ENCODE measurements around the gene CDADC1. TPM values are rescaled to one million over a fixed set of nuclear protein-coding genes. Genes with fewer than 3 reads are reported as not detected.

The CDADC1 gene
- total and polyA plus RNA-seq, 11 donors = 2.8 to 10.8 (median 10.2) TPM

- no peaks in the 10 kb centered on the region for H3K9me3 ChIP-seq
- WGBS, 4 donors = 88 to 100% (median 98%) methylated on average over 2 of the region's 2 CpGs
- H3K27me3 ChIP-seq = no peaks in the 10 kb centered on the region
- H3K4me3 ChIP-seq = no peak overlapping the region
- no peak for TF ChIP-seq CTCF (IDR thresholded peaks at IDR 0.05)
- no peak for TF ChIP-seq POLR2A (IDR thresholded peaks at IDR 0.05)
- intact Hi-C loops (cut with DNase I) = loop anchor here in 1 of 10 donors (5.0 kb wide), 1 partner anchor 311 kb away; no protein-coding TSS in a partner anchor
- DNase-seq (no peak), ATAC-seq (no peak)
- peaks cover 0 to 13% (median 6%) of the 10 kb centered on the region in 12 donors for H3K4me1 ChIP-seq
- H3K36me3 ChIP-seq = peaks cover 0 to 10% (median 0%) of the 10 kb centered on the region in 9 donors
- H3K27ac ChIP-seq = no peak overlapping the region
Observed at GRCh38 chr13:49296659-49297058, 48.9 kb downstream of the CDADC1 start.

DNA sequence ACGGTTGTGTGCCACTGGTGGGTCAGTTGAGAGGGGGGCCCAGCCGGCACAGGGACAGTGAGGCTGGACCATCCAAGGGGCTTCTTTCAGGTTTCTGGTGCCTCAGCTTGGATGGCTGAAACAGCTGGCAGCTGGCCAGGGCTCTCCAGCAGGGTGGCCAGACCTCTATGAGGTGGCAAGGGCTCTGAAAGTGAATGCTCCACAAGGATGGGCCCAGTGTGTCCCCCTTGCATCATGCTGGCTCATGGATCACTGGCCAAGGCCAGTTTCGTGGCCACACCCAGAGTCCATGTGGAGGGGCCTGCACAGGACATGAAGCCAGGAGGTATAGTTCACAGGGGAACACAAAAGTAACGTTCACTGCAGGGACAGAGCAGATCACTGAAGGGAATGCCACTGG lies 49.6 kb downstream of the CDADC1 start:
- 80 to 90% (median 86%) methylated on average over 3 to 4 of the region's 4 CpGs for WGBS, 4 donors
- ATAC-seq = no peak
- Histone ChIP-seq H3K27ac (peak overlapping the region in 1 of 12 donors; percentile 11), H3K36me3 (peaks cover 0 to 8% (median 0%) of the 10 kb centered on the region in 9 donors), H3K27me3 (no peaks in the 10 kb centered on the region), H3K4me3 (no peak overlapping the region), H3K4me1 (peaks cover 0 to 19% (median 9%) of the 10 kb centered on the region in 12 donors), H3K9me3 (no peaks in the 10 kb centered on the region)
- no peak for DNase-seq
- intact Hi-C loops (cut with DNase I) = loop anchor here in 1 of 10 donors (5.0 kb wide), 1 partner anchor 310 kb away; no protein-coding TSS in a partner anchor
- no peak for TF ChIP-seq CTCF (IDR thresholded peaks at IDR 0.05)
- TF ChIP-seq POLR2A (IDR thresholded peaks at IDR 0.05) = no peak

GRCh38 chr13:49298416-49298815 lies 50.7 kb downstream of the CDADC1 start:
- intact Hi-C loops (cut with DNase I) = loop anchor here in 1 of 10 donors (5.0 kb wide), 1 partner anchor 309 kb away; no protein-coding TSS in a partner anchor
- Histone ChIP-seq H3K27me3 (no peaks in the 10 kb centered on the region), H3K27ac (no peak overlapping the region), H3K9me3 (no peaks in the 10 kb centered on the region), H3K4me3 (no peak overlapping the region), H3K4me1 (peaks cover 0 to 20% (median 5%) of the 10 kb centered on the region in 12 donors), H3K36me3 (peaks cover 0 to 5% (median 0%) of the 10 kb centered on the region in 9 donors)
- no peak for DNase-seq
- ATAC-seq = no peak
- TF ChIP-seq CTCF (IDR thresholded peaks at IDR 0.05) (no peak), POLR2A (IDR thresholded peaks at IDR 0.05) (no peak)

- 78 to 87% (median 85%) methylated on average over 7 of the region's 7 CpGs for WGBS, 4 donors
- intact Hi-C loops (cut with DNase I) = loop anchor here in 1 of 10 donors (5.0 kb wide), 1 partner anchor 308 kb away; no protein-coding TSS in a partner anchor
- DNase-seq (no peak), ATAC-seq (no peak)
- Histone ChIP-seq H3K27ac (peak overlapping the region in 1 of 12 donors; percentile 14), H3K9me3 (no peaks in the 10 kb centered on the region), H3K36me3 (peaks cover 0 to 5% (median 0%) of the 10 kb centered on the region in 9 donors), H3K27me3 (no peaks in the 10 kb centered on the region), H3K4me3 (no peak overlapping the region), H3K4me1 (peaks cover 0 to 27% (median 11%) of the 10 kb centered on the region in 12 donors)
- TF ChIP-seq CTCF (IDR thresholded peaks at IDR 0.05) = no peak
- no peak for TF ChIP-seq POLR2A (IDR thresholded peaks at IDR 0.05)
Observed at GRCh38 chr13:49298903-49299605, 51.3 kb downstream of the CDADC1 start.
